Islet of Langerhans (tissue), 1 donor: ENCODE data around the gene RHOT2.

Source experiments
- FAIRE-seq: peaks from one replicate; lab custom pipeline; 2011; peaks lifted over from hg19 to GRCh38; lab: Jason Lieb, UNC

The RHOT2 gene

GRCh38 chr16:648071-648780, 19.7 kb upstream of the RHOT2 start:
- no peak for FAIRE-seq

GRCh38 chr16:648781-649589, 18.9 kb upstream of the RHOT2 start, which contains the start of gene WDR90:
Gene WDR90, plus strand, starts transcription at chr16:649365. Its CDS starts 52 bp downstream, at chr16:649417.
- peak; percentile 66 for FAIRE-seq

- FAIRE-seq, result no peak
Observed at GRCh38 chr16:649631-650030, 18.3 kb upstream of the RHOT2 start.

GRCh38 chr16:651844-652243, 16.1 kb upstream of the RHOT2 start:
- FAIRE-seq, result no peak

- no peak for FAIRE-seq
Observed at GRCh38 chr16:652454-653305, 15.3 kb upstream of the RHOT2 start.

GRCh38 chr16:654034-654433, 13.9 kb upstream of the RHOT2 start:
- FAIRE-seq, result no peak

- no peak for FAIRE-seq
Observed at GRCh38 chr16:657487-657886, 10.4 kb upstream of the RHOT2 start.

- no peak for FAIRE-seq
Observed at GRCh38 chr16:658679-659571, 9.0 kb upstream of the RHOT2 start.

GRCh38 chr16:659618-660017, 8.3 kb upstream of the RHOT2 start:
- FAIRE-seq, result no peak

- no peak for FAIRE-seq
Observed at GRCh38 chr16:660132-660458, 7.8 kb upstream of the RHOT2 start.

- FAIRE-seq, result no peak
Observed at GRCh38 chr16:660459-661183, 7.3 kb upstream of the RHOT2 start.

GRCh38 chr16:661184-661821, 6.6 kb upstream of the RHOT2 start:
- FAIRE-seq, result no peak

- no peak for FAIRE-seq
Observed at GRCh38 chr16:662095-662494, 5.8 kb upstream of the RHOT2 start.

- FAIRE-seq, result no peak
Observed at GRCh38 chr16:662597-662996, 5.3 kb upstream of the RHOT2 start.

GRCh38 chr16:666572-666971, 1.4 kb upstream of the RHOT2 start:
- FAIRE-seq, result no peak

- FAIRE-seq, result no peak
Observed at GRCh38 chr16:667113-667779, 686 bp upstream of the RHOT2 start.

- FAIRE-seq, result no peak
Observed at GRCh38 chr16:668519-669171, 713 bp downstream of the RHOT2 start.

- FAIRE-seq, result no peak
Observed at GRCh38 chr16:669666-670065, 1.7 kb downstream of the RHOT2 start.
